ENCODE measurements around the gene STK33.

- TF ChIP-seq CTCF (IDR thresholded peaks at IDR 0.05; ENCODE audit: low read length) (no peak), EZH2 (IDR thresholded peaks at IDR 0.05; ENCODE audit: borderline replicate concordance, low read length) (no peak)
These were observed 20.5 kb upstream of the STK33 start for GRCh38 chr11:8614497-8614896.
